Astrocyte (in vitro differentiated cells and primary cell): ENCODE measurements around the gene TFF1. TPM values are rescaled to one million over a fixed set of nuclear protein-coding genes. Genes with fewer than 3 reads are reported as not detected.

Experiments used
- DNase-seq: peaks from one replicate; pipeline ENCODE4 v3.0.0-alpha.2; 2010; ENCODE audit warnings: low read depth
- FAIRE-seq: peaks from 2 replicates; lab custom pipeline; 2011; peaks lifted over from hg19 to GRCh38; lab: Jason Lieb, UNC
- H2AFZ ChIP-seq: 2 replicates; pipeline ENCODE4 v1.6.0; 2012; ENCODE audit warnings: low read depth, low read length, inconsistent platforms
- H3K27ac ChIP-seq: 2 replicates; pipeline ENCODE4 v1.5.1; 2011; ENCODE audit warnings: low read depth, low read length, inconsistent platforms
- H3K27me3 ChIP-seq: 2 replicates; pipeline ENCODE4 v1.6.0; 2011; ENCODE audit warnings: low read length, inconsistent platforms; ENCODE audit not compliant: insufficient read depth
- H3K36me3 ChIP-seq: 2 replicates; pipeline ENCODE4 v1.5.1; 2011; ENCODE audit warnings: low read length, inconsistent platforms; ENCODE audit not compliant: insufficient read depth
- H3K4me1 ChIP-seq: 2 replicates; pipeline ENCODE4 v1.5.1; 2011; ENCODE audit warnings: low read length, inconsistent platforms; ENCODE audit not compliant: insufficient read depth
- H3K4me2 ChIP-seq: 2 replicates; pipeline ENCODE4 v1.6.0; 2012; ENCODE audit warnings: low read length, inconsistent platforms
- H3K4me3 ChIP-seq: 2 replicates; pipeline ENCODE4 v1.5.1; 2011; ENCODE audit warnings: low read depth, mild to moderate bottlenecking, low read length, inconsistent platforms; ENCODE audit not compliant: insufficient read depth
- H3K79me2 ChIP-seq: 2 replicates; pipeline ENCODE4 v1.6.0; 2012; ENCODE audit warnings: mild to moderate bottlenecking, low read length, inconsistent platforms; ENCODE audit not compliant: insufficient read depth
- H3K9ac ChIP-seq: 2 replicates; pipeline ENCODE4 v1.6.0; 2012; ENCODE audit warnings: mild to moderate bottlenecking, low read length, inconsistent platforms
- H3K9me3 ChIP-seq: 2 replicates; pipeline ENCODE4 v1.5.1; 2012; ENCODE audit warnings: low read depth, mild to moderate bottlenecking, low read length, inconsistent platforms; ENCODE audit not compliant: insufficient read depth
- H4K20me1 ChIP-seq: 2 replicates; pipeline ENCODE4 v1.6.0; 2012; ENCODE audit warnings: low read length, inconsistent platforms; ENCODE audit not compliant: insufficient read depth
- H3K27ac Mint-ChIP-seq: one replicate; pipeline ENCODE4 v1.8.0; 2021; ENCODE audit warnings: mild to moderate bottlenecking, mixed read lengths; ENCODE audit not compliant: unreplicated experiment
- H3K27me3 Mint-ChIP-seq: one replicate; pipeline ENCODE4 v1.8.0; 2021; ENCODE audit warnings: low read depth, mixed read lengths; ENCODE audit not compliant: unreplicated experiment
- H3K36me3 Mint-ChIP-seq: one replicate; pipeline ENCODE4 v1.8.0; 2021; ENCODE audit warnings: low read depth, mixed read lengths; ENCODE audit not compliant: unreplicated experiment
- H3K4me1 Mint-ChIP-seq: one replicate; pipeline ENCODE4 v1.8.0; 2021; ENCODE audit warnings: low read depth, mixed read lengths; ENCODE audit not compliant: unreplicated experiment
- H3K4me3 Mint-ChIP-seq: one replicate; pipeline ENCODE4 v1.8.0; 2021; ENCODE audit warnings: mild to moderate bottlenecking, moderate library complexity, mixed read lengths; ENCODE audit not compliant: unreplicated experiment
- H3K9me3 Mint-ChIP-seq: one replicate; pipeline ENCODE4 v1.8.0; 2021; ENCODE audit warnings: mild to moderate bottlenecking, mixed read lengths; ENCODE audit not compliant: unreplicated experiment
- CTCF ChIP-seq: IDR thresholded peaks from 2 replicates; pipeline ENCODE4 v1.5.1; 2011; ENCODE audit warnings: low read depth, mild to moderate bottlenecking, inconsistent platforms, low read length, moderate library complexity; ENCODE audit not compliant: insufficient read depth
- EZH2 ChIP-seq: IDR thresholded peaks from 2 replicates; pipeline ENCODE4 v1.6.1; 2012; ENCODE audit warnings: mild to moderate bottlenecking, low read length, inconsistent platforms; ENCODE audit not compliant: insufficient read depth
- total RNA-seq: library from RNA; stranded (reverse); gene quantifications from 2 replicates; pipeline ENCODE4 v1.2.1, GENCODE V29; 2021

Gene TFF1
- total RNA-seq, 1 donor from 2014 or later = not detected

GRCh38 chr21:42414553-42414927, 48.2 kb upstream of the TFF1 start:
- no peak overlapping the region for H2AFZ ChIP-seq
- H3K9ac ChIP-seq = no peak overlapping the region
- H3K4me2 ChIP-seq = peak overlapping the region; percentile 69
- peaks cover 9% of the 10 kb centered on the region for H3K4me1 Mint-ChIP-seq
- no peaks in the 10 kb centered on the region for H3K79me2 ChIP-seq
- TF ChIP-seq CTCF (no peak), EZH2 (no peak)
- no peak for FAIRE-seq
- DNase-seq = no peak
- no peaks in the 10 kb centered on the region for H3K4me1 ChIP-seq
- peaks cover 10% of the 10 kb centered on the region for H3K27me3 Mint-ChIP-seq
- H3K4me3 ChIP-seq = no peak overlapping the region
- H4K20me1 ChIP-seq = no peaks in the 10 kb centered on the region
- H3K9me3 Mint-ChIP-seq = peaks cover 5% of the 10 kb centered on the region
- no peaks in the 10 kb centered on the region for H3K36me3 ChIP-seq
- H3K36me3 Mint-ChIP-seq = no peaks in the 10 kb centered on the region
- H3K27me3 ChIP-seq = peaks cover 3% of the 10 kb centered on the region
- H3K4me3 Mint-ChIP-seq = no peak overlapping the region
- H3K9me3 ChIP-seq = no peaks in the 10 kb centered on the region
- H3K27ac ChIP-seq = no peak overlapping the region
- H3K27ac Mint-ChIP-seq = peak overlapping the region; percentile 70

- H2AFZ ChIP-seq = no peak overlapping the region
- no peak overlapping the region for H3K9ac ChIP-seq
- Mint-ChIP-seq H3K9me3 (peaks cover under 1% of the 10 kb centered on the region), H3K4me3 (no peak overlapping the region), H3K4me1 (peaks cover 11% of the 10 kb centered on the region), H3K36me3 (no peaks in the 10 kb centered on the region), H3K27me3 (peaks cover 7% of the 10 kb centered on the region), H3K27ac (peak overlapping the region; percentile 55)
- H3K36me3 ChIP-seq = no peaks in the 10 kb centered on the region
- no peak overlapping the region for H3K4me2 ChIP-seq
- peaks cover 2% of the 10 kb centered on the region for H3K27me3 ChIP-seq
- DNase-seq = no peak
- FAIRE-seq = no peak
- no peaks in the 10 kb centered on the region for H3K9me3 ChIP-seq
- no peaks in the 10 kb centered on the region for H3K79me2 ChIP-seq
- no peak overlapping the region for H3K27ac ChIP-seq
- no peak for TF ChIP-seq EZH2
- TF ChIP-seq CTCF = no peak
- no peaks in the 10 kb centered on the region for H3K4me1 ChIP-seq
- no peaks in the 10 kb centered on the region for H4K20me1 ChIP-seq
- H3K4me3 ChIP-seq = no peak overlapping the region
Measured at GRCh38 chr21:42414066-42414465, 47.7 kb upstream of the TFF1 start.

- Mint-ChIP-seq H3K4me3 (no peak overlapping the region), H3K27ac (peak overlapping the region; percentile 19)
- FAIRE-seq = no peak
Measured at GRCh38 chr21:42413500-42413899, 47.2 kb upstream of the TFF1 start.

More at GRCh38 chr21:42413500-42413899, 47.2 kb upstream of the TFF1 start:
- no peak overlapping the region for H3K9ac ChIP-seq
- no peak overlapping the region for H3K4me2 ChIP-seq
- no peaks in the 10 kb centered on the region for H3K36me3 ChIP-seq
- H2AFZ ChIP-seq = no peak overlapping the region
- no peak overlapping the region for H3K4me3 ChIP-seq
- H3K27me3 Mint-ChIP-seq = peaks cover 3% of the 10 kb centered on the region
- no peaks in the 10 kb centered on the region for H3K79me2 ChIP-seq
- H4K20me1 ChIP-seq = no peaks in the 10 kb centered on the region
- H3K9me3 ChIP-seq = no peaks in the 10 kb centered on the region
- peaks cover 2% of the 10 kb centered on the region for H3K27me3 ChIP-seq
- no peaks in the 10 kb centered on the region for H3K9me3 Mint-ChIP-seq
- H3K4me1 Mint-ChIP-seq = peaks cover 11% of the 10 kb centered on the region
- no peak for TF ChIP-seq CTCF
- no peak for TF ChIP-seq EZH2
- no peaks in the 10 kb centered on the region for H3K4me1 ChIP-seq
- H3K36me3 Mint-ChIP-seq = no peaks in the 10 kb centered on the region
- no peak for DNase-seq
- no peak overlapping the region for H3K27ac ChIP-seq
